ENCODE measurements around the gene CHD2.

Gene CHD2

DNA sequence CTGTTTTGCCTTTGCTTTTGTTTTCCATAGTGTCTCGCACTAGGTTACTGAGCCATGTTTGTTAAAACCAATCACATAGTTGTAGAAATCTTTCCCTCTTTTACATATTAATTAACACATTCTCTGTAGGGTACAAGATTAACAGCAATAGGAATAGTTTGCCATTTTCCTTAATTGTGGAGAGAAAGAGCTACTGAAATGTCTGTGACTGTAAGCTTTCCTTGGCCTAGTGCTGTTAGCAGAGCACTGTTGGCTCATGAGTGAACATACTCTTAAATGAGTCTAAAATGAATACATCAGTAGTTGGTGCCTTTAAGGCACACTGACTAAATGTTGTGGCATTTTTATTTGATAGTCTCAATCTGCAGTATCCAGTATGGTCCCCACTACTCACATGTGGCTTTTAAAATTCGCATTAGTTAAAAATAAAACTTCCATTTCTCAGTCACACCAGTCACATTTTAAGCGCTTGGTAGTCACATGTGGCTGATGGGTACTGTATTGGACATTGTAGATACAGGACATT, 28.2 kb downstream of the CHD2 start:
- in situ Hi-C loops (cut with MboI; ENCODE audit: low sequenced_read_pairs) = no loop called here

- in situ Hi-C loops (cut with MboI; ENCODE audit: low sequenced_read_pairs) = no loop called here
Observed at GRCh38 chr15:92929002-92929401, 28.9 kb downstream of the CHD2 start.

GRCh38 chr15:92930054-92930621, 30.0 kb downstream of the CHD2 start:
- in situ Hi-C loops (cut with MboI; ENCODE audit: low sequenced_read_pairs) = no loop called here

GRCh38 chr15:92930776-92931175, 30.7 kb downstream of the CHD2 start:
- in situ Hi-C loops (cut with MboI; ENCODE audit: low sequenced_read_pairs) = no loop called here

DNA sequence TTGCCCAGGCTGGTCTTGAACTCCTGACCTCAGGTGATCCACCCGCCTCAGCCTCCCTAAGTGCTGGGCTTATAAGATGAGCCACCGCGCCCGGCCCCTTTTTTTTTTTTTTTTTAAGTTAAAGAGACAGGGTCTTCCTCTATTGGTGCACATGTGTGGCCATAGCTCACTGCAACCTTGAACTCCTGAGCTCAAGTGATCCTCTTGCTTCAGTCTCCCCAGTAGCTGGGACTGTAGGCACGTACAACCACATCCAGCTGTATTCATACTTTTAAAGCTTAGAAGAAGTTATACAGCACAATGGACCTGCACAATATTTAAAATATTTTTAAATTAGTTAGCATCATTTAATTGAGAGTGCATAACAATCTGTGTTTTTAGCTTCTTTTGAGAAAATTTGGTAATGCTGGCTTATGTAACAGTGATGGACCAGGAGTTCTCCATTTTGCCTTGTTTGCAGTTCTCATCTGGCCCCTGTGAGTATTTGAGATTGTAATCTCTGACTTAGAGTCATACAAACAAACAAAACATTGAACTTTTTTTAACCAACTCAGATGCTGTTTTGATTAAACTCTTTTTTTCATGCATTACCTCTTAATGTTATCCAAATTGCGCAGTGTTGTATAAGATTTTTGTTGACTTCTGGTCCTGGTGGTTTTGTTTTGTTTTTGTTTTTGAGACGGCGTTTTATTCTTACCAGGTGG, 33.0 kb downstream of the CHD2 start:
- in situ Hi-C loops (cut with MboI; ENCODE audit: low sequenced_read_pairs) = no loop called here

DNA sequence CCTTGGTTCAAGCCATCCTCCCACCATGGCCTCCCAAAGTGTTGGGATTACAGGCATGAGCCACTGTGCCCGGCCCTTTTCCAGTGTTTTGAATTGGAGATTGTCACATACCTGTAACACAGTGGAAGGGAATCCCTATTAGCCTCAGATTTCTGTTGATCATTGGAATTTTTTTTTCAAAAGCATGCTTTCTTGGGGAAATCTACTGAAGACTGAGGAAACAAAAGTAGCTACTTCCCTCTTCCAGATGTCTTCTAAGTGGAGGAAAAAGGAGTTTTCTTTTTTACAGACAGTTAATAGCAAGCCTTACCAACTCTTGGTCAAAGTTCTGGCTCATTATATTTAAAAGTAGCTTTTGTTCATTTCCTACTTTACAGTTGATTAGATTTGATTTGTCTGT, 33.7 kb downstream of the CHD2 start:
- in situ Hi-C loops (cut with MboI; ENCODE audit: low sequenced_read_pairs) = no loop called here

GRCh38 chr15:92934716-92935115, 34.6 kb downstream of the CHD2 start:
- in situ Hi-C loops (cut with MboI; ENCODE audit: low sequenced_read_pairs) = no loop called here

DNA sequence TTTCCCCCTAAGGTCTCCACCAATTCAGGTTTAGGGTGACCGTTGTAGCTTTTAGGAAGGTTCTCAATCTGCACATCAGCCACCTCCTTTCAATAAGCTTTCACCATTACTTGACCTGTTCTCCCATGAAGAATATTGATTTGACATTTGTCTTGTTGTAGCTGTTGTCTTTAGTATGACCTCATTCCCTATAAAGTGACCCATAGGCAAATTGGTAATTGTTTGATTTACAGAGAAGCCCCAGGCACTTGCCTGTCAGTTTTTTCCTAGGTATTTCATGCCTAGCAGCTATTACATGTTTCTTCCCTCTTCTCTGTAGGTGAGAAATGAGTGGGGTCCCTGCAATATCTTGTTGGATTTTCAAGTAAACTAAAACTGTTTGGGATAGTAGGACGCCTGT, 36.0 kb downstream of the CHD2 start:
- in situ Hi-C loops (cut with MboI; ENCODE audit: low sequenced_read_pairs) = no loop called here

DNA sequence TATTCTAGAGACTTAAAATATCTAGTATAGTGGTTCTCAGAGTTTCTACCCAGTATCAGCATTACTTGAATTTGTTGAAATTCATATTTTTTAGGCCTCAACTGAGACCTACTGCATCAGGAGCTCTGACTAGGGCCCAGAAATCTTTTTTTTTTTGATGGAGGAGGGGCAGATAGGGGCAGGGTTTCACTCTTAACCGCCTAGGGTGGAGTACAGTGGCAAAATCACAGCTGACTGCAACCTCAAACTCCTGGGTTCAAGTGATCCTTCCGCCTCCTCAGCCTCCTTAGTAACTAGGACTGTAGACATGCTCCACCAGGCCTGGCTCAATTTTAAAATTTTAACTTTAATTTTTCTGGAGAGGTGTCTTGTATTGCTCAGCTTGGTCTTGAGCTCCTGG, 36.6 kb downstream of the CHD2 start:
- in situ Hi-C loops (cut with MboI; ENCODE audit: low sequenced_read_pairs) = no loop called here

GRCh38 chr15:92937901-92938300, 37.8 kb downstream of the CHD2 start:
- in situ Hi-C loops (cut with MboI; ENCODE audit: low sequenced_read_pairs) = no loop called here

GRCh38 chr15:92938387-92938786, 38.3 kb downstream of the CHD2 start:
- in situ Hi-C loops (cut with MboI; ENCODE audit: low sequenced_read_pairs) = no loop called here

DNA sequence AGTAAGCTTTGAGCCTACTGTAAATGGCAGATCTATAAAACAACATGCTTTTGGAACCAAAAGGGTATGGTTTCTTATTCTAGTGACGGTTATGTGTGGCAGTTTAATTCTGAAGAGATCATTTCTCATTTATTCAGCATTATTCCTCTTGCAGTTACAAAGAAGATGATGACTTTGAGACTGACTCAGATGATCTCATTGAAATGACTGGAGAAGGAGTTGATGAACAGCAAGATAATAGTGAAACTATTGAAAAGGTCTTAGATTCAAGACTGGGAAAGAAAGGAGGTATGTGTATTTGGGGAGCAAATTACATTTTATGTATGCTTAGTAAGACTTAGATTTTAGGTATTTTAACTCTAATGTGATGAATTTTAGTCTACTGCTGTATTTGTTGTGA, 41.5 kb downstream of the CHD2 start:
- in situ Hi-C loops (cut with MboI; ENCODE audit: low sequenced_read_pairs) = no loop called here

DNA sequence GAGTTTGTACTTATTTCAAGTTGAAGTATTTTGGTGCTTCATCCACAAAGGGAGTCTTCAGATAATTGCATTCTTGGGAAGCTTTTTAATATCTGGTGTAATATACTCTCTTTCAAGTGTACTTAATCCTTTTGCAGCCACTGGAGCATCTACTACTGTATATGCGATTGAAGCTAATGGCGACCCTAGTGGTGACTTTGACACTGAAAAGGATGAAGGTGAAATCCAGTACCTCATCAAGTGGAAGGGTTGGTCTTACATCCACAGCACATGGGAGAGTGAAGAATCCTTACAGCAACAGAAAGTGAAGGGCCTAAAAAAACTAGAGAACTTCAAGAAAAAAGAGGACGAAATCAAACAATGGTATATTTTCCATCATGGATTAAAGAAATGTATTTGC, 42.6 kb downstream of the CHD2 start:
- in situ Hi-C loops (cut with MboI; ENCODE audit: low sequenced_read_pairs) = no loop called here

DNA sequence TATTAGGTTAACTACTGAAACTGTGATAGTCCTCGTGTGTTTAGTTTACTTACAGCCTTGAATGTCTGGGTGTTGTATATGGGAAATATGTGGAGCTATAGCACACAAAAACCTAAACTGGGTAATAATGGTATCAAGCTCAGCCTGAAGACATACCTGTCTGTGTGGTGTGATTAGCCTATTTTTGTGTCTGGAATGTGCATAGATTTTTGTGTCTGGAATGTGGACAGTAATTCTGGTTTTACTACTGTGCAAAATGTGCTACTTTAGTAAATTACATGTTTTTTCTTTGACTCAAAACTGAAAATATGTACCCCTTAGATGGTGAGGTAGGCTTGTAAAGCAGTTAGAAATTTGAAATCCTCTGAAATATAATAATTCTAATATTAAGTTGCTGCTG, 43.5 kb downstream of the CHD2 start:
- in situ Hi-C loops (cut with MboI; ENCODE audit: low sequenced_read_pairs) = no loop called here

- in situ Hi-C loops (cut with MboI; ENCODE audit: low sequenced_read_pairs) = no loop called here
Observed at GRCh38 chr15:92944946-92945521, 44.9 kb downstream of the CHD2 start.

- in situ Hi-C loops (cut with MboI; ENCODE audit: low sequenced_read_pairs) = no loop called here
Observed at GRCh38 chr15:92947071-92947730, 47.1 kb downstream of the CHD2 start.

GRCh38 chr15:92949604-92950249, 49.6 kb downstream of the CHD2 start:
- in situ Hi-C loops (cut with MboI; ENCODE audit: low sequenced_read_pairs) = no loop called here

DNA sequence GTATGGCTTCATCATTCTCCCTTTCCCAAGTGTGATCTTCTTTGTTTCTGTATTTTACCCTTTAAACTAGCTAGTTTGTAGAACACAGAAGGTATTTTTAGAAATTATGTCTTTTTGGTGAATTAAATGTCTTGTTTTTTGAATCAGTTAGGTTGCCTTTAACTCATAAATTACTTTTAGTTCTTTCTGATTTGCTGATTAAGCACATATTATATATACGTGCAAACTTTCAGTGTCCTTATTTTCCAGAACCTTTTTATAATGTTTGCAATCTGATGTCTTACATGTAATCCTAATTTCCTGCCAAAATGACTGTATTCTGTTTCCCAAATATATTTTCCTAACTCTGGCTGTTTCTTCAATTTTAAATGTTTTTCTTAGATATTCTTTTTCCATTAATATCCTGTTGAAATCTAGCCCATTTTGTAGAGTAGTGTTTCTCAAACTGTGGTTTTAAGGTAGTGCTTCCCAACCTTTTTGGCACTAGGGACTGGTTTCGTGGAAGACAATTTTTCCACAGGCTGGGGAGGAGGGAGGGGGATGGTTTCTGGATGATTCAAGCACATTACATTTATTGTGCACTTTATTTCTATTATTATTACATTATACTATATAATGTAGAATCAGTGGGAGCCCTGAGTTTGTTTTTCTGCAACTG, 51.8 kb downstream of the CHD2 start:
- in situ Hi-C loops (cut with MboI; ENCODE audit: low sequenced_read_pairs) = no loop called here

DNA sequence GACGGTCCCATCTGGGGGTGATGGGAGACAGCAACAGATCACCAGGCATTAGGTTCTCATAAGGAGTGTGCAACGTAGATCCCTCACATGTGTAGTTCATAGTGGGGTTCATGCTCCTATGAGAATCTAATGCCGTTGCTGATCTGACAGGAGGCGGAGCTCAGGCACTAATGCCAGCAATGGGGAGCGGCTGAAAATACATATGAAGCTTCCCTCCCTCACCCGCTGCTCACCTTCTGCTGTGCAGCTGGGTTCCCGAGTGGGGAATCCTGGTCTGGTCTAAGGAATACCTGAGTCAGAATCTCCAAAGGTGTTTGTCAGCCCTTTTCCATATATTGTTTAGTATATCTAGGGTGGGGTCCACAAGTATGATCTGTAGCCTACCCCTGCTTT, 52.3 kb downstream of the CHD2 start:
- in situ Hi-C loops (cut with MboI; ENCODE audit: low sequenced_read_pairs) = no loop called here

- in situ Hi-C loops (cut with MboI; ENCODE audit: low sequenced_read_pairs) = no loop called here
Observed at GRCh38 chr15:92953566-92953965, 53.4 kb downstream of the CHD2 start.

GRCh38 chr15:92954002-92954401, 53.9 kb downstream of the CHD2 start:
- in situ Hi-C loops (cut with MboI; ENCODE audit: low sequenced_read_pairs) = no loop called here
